HG02943 (cell line): Measurements from ENCODE around the gene GCC2.

Experiments
- ATAC-seq: cut with Tn5 transposase; IDR thresholded peaks from one replicate; pipeline ENCODE4 v1.9.1; 2021; ENCODE audit warnings: mild to moderate bottlenecking, low read depth, moderate library complexity; ENCODE audit not compliant: unreplicated experiment

GCC2 gene, protein sequence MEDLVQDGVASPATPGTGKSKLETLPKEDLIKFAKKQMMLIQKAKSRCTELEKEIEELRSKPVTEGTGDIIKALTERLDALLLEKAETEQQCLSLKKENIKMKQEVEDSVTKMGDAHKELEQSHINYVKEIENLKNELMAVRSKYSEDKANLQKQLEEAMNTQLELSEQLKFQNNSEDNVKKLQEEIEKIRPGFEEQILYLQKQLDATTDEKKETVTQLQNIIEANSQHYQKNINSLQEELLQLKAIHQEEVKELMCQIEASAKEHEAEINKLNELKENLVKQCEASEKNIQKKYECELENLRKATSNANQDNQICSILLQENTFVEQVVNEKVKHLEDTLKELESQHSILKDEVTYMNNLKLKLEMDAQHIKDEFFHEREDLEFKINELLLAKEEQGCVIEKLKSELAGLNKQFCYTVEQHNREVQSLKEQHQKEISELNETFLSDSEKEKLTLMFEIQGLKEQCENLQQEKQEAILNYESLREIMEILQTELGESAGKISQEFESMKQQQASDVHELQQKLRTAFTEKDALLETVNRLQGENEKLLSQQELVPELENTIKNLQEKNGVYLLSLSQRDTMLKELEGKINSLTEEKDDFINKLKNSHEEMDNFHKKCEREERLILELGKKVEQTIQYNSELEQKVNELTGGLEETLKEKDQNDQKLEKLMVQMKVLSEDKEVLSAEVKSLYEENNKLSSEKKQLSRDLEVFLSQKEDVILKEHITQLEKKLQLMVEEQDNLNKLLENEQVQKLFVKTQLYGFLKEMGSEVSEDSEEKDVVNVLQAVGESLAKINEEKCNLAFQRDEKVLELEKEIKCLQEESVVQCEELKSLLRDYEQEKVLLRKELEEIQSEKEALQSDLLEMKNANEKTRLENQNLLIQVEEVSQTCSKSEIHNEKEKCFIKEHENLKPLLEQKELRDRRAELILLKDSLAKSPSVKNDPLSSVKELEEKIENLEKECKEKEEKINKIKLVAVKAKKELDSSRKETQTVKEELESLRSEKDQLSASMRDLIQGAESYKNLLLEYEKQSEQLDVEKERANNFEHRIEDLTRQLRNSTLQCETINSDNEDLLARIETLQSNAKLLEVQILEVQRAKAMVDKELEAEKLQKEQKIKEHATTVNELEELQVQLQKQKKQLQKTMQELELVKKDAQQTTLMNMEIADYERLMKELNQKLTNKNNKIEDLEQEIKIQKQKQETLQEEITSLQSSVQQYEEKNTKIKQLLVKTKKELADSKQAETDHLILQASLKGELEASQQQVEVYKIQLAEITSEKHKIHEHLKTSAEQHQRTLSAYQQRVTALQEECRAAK (N-terminal part only)

DNA sequence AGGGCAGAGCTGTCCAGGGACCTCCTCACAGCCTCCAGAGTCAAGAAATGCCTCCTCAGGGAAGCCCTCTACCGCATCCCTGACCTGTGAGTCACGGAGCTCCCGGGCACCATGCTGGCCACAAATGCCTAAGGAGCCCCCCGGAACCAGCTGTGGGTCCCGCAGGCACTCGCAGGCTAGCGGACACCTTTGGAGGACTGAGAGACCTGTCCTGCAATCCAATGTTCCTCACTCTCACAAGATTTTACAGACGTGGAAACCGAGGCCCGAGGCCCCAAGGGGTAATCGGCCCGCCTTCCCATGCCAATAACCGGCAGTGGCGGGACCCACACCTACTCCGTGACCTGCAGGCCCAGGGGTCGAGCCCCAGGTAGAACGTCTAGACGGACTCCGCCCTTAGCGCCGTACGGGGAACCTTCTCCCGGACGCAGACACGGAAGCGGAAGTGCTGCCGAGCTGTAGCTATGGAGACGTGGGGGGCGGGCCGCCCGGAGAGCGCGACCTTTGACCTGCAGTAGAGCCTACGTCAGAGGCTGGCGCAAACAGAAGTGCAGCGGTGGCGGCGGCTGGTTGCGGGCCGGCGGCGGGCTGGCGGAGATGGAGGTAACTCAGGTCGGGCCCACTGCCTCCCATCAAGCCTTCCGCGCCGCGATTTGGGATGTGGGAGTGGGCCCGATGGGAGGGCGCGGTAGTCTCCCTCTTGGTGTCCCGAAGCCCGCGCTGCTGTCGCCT lies at the start of gene GCC2:
GCC2 (plus strand) TSS at position 529 of the 732 bp plus-strand sequence; CDS start at position 598, 69 bp downstream.
- ATAC-seq = peak; percentile 97

DNA sequence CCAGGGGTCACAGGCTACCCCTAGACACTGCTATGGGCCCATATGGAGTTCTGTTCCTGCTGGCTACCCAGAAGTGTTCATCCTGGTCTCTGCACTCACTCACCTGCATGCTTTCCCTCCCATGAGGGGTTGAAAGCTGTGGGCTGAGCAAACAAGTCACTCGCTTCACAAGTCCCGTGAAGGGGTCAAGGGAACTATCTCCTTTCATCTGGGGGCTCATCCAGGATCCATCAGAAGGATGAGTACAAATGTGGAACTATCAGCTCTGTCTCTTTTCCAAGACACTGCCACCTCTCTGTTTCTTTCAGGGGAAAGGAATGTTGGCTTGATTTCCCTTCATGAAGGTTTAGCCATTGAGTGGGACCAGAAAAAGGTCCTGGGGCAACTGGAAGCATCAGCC lies 49.5 kb upstream of the GCC2 start:
- ATAC-seq = no peak

DNA sequence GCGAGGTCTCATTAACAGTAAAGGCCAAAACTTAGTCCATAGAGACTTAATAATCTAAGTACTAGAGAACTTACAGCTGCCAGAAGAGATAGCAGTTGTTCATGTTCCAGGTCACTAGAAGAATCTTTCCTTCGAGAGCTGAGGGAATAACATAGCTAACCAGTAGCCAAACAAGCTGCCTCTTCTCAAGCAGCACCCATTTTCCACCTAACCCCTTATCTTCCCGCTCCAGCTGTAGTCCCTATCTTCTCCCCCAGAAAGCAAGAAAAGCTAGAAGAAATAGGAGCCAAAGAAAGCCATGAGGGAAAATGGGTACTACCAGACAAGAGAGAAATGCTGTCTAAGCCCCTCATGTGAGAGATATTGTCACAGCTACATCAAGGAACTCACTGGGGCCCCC lies 47.2 kb upstream of the GCC2 start:
- no peak for ATAC-seq

DNA sequence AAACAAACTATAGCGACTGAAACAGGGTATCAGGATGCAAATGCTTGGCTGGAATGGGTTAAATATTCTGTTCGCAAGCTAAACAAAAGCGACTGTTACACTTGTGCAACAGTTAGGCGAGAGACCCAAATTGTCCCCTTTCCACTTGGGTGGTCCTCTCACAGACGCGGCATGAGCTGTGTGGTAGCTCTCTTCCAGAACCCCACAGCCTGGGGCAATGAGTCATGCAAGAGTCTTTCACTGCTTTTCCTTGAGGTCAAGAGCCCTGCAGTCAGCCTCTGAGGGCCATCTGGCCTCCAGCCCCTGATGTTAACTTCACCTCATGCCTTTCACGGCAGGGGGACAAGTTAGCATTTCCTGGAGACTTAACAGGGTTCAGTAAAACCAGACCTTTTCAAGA lies 45.5 kb upstream of the GCC2 start:
- ATAC-seq = no peak

DNA sequence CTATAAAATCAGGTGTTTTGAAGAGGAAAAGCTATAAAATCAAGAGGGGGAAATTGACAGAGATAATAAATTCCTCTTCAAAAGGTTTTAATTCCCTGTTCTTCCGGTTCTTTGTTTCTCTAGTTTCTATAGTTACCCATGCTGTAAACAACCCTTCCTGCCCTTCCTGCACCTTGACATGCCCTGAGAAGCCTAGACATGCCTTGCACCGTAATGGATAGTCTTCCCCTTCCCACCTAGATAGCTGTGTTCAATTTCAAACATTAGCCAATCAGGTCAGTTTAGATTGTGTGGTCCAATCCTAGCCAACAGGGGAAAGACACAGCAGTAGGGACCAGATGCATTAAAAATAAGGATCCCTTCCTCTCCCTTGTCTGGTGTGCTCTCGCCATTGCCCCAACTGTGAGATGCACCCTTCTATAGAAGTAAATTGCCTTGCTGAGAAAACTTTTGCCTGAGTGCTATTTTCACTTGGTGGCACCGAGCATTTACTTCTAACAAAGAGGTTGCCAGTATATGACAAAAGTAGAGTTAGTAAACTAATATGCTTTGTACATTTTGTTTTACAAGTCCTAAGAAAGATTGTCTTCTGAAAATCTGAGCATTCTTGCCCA lies 44.1 kb upstream of the GCC2 start:
- ATAC-seq = no peak

DNA sequence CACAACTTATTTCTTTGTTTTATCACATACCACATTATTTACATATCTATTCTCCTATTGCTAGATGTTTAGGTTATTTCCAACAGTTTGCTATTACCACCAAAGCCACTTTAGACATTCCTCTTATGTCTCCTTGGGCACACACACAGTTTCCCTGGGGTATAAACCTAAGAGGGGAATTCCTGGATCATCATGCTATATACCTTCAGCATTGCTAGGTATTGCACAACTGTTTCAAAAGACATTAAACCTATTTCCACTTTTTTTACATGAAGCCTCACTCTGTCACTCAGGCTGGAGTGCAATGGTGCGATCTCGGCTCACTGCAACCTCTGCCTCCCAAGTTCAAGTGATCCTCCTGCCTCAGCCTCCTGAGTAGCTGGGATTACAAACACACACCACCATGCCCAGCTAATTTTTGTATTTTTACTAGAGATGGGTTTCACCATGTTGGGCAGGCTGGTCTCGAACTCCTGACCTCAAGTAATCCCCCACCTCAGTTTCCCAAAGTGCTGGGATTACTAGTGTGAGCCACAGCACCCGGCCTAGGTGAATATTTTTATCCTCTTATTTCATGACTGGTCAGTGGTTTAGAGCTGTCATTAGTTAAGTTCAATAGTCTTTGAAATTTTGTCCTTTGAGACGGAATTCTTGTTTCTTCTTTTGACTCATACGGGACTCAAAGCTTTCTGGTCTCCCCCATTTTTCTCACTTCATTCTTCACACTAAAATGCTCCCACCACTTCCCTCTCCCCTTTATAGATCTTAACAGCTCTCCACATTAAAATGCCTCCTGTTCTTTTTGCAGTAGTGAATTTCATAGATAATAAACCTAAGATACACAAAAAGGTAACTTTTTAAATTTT lies 40.9 kb upstream of the GCC2 start:
- no peak for ATAC-seq

DNA sequence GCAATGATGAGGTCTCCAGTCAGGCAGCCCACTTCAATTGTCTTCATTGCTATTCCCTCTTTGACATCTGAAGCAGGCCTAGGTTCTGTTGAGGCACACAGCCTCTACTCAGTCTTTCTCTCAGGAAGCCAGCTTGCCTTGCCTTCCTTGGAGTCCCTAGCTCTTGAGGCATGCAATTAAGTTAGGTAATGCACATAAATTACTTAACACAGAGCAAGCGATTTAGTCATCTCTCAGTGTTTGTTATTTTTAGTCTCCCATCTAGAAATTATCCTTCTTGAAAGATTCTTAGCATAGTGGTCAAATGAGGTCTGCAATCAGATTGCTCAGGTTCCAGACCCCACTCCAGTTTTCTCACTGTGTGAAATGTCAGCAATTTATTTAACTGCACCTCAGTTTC lies 39.2 kb upstream of the GCC2 start:
- no peak for ATAC-seq

DNA sequence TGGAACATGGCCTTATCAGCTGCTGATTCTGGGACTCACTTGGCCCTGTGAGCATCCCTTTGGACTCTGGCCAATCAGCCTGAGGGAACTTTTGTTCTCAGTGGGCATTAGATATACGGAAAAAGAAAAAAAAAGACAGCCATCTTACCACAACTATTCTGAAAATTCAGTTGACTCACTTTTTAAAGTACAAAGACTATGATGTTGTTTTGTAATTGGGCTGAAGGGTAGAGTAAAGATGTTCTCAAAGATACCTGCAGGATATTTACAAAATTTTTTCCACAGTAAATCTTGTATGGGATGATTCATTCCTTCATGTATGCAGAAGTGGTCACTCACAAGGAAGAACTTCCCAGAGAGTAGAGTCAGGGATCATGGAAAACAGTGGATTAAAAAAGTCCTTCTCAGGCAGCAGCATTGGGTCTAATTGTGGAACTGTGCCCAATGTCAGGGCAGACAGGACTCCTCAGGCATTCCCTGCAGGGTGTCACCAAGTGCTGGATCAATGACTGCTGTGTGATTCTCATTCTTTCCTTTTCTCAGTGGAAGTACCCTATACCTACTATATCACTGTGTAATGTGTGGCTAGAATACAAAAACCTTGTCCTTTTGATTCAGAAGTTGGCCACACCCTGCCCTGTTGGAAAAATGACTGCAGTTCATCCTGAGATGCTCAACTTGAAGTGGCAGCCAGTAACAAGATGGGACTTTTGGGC lies 35.9 kb upstream of the GCC2 start:
- no peak for ATAC-seq

DNA sequence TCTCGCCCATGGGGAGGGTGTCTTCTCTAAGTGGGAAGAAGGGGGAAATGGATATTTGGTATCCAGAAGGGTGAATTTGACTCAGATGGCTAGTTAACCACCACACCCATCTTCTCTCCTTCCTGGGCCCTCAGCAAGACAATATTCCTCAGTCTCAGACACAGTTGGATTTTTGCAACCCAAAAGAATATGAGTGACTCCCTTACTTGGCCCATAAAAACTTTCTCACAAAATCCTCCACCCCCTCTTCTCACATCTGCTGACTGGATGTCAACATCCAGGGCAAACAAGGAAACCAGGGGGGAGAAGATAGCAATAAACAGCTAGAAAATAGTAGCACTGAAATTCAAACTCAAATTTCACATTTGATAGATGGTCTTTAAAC lies 35.3 kb upstream of the GCC2 start:
- no peak for ATAC-seq

DNA sequence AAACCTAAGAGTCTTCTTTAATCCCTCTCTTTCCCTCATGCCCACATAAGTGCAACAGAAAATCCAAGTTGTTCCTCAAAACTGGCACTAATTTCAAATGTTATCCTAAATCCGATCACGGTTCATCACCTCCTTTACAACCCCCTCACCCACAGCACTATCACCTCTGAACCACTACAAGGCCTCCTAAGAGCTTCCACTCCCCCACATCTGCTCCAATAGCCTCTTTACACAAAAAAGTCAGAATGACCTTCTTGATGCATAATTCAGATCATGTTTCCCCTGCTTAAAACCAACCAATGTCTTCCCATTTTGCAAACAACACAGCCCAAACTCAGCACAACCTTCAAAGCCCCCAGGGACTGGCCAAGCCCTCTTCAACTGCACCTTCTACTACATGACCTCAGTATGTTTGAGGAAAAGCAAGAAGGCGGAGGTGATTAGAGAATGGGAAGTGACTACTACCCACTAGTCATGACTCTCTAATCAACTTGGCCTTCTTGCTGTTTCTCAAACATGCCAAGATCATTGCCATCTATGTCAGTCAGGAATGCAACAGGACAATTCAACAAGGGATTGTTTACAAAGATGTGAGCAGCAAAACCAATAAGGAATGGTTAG lies 34.6 kb upstream of the GCC2 start:
- ATAC-seq = no peak

DNA sequence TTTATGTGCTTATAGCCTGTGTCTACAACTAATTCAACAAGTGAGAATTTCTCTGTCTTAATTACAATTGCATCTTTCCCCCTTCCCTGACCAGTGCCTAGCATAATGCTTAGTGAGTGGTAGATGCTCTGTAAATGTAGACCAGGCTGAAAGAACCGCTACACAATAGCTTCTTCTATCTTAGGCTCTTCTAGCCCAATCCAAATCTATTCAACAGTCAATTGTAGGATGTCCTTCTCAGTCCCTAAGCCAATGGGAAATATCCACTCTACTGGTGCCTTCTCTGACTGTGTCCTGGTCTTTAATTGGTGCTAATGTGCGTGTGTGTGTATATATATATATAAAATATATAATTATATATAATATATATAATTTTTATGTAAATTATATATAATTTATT lies 34.1 kb upstream of the GCC2 start:
- no peak for ATAC-seq

DNA sequence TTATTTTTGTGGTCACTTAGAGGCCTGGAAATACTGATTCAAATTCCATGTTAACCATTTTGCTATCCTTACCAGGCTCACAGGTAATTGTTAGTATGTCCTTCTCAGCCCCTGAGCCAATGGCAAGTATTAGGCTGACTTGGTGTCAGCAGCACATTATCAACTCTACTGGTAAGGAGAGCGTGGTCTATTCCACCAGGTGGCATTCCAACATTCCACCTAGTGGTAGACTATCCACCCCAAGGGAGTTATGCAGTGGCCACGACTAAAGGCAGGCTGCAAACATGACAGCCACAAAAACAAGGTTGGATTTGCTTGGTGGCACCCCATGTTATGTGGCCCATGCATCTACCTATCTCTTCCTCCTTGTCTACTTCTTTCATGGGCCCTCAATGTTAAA lies 31.8 kb upstream of the GCC2 start:
- no peak for ATAC-seq

DNA sequence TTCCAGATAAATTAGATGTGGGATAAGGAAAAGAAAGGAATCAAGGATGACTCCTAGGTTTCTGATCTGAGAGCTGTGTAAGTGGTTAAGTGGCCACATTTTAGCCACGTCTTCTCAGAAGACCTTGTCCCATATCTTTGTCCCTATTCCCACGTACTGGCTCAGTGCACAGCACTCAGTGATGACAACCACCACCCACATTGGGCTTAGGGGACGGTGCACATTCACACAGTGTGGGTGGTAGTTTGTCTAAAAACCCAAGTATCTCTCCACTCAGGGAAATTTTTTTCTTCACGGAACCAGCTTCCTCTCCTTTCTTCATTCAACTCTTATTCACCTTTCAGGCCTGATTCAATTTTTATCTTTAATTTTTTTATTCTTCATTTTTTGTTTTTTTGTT lies 30.6 kb upstream of the GCC2 start:
- no peak for ATAC-seq

DNA sequence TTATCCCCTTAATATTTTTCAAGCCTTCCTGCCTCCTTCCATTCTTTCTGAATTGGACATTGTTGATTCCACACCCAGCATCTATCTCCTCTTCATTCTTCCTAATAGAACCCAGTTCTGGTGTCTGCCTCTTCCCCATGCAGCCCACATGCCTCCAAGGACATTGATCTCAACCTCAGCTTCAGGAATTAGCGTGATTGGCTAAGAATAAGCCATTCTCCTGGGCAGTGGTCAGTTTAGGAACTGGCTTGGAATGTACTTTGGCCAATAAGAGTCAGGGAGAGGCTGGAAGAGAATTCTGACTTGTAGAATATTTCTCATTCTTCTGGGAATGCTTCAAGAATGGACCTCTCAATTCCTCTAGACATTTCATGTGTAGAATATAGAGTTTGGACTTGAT lies 25.9 kb upstream of the GCC2 start:
- no peak for ATAC-seq

DNA sequence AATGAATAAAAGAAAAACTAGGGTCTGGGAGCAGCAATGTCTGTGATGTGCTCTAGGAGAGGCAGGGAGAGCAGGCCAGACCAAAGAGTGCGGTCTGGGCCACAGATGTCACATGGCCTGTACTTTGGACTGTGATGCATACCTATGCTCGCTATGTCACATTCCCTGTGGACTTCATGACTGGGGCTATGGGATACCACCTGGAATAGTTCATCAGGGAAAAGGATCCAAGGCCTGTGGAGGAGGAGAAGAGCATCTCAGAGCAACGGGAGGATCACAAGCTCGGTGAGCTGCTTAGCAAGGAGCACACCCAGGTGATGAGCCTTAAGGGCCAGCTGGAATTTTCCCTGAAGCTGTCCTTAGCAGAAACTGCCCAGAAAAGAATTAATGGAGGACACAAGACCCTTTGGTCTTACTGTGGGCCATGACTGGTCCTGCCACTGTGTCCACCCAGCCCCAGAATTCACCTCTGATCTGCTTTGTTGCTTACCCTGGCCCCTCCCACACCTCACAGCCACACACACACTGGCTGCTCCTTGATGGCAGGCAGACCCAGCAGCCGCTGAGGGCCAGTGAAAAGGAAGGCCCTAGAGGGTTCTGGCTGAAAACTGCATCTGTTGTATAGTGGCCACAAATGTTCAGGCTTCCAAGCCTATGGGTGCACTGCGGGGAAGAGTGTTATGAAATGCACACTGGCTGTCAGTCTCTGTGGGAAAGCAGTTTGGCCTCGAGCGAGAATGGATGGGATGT lies 25.3 kb upstream of the GCC2 start:
- no peak for ATAC-seq

DNA sequence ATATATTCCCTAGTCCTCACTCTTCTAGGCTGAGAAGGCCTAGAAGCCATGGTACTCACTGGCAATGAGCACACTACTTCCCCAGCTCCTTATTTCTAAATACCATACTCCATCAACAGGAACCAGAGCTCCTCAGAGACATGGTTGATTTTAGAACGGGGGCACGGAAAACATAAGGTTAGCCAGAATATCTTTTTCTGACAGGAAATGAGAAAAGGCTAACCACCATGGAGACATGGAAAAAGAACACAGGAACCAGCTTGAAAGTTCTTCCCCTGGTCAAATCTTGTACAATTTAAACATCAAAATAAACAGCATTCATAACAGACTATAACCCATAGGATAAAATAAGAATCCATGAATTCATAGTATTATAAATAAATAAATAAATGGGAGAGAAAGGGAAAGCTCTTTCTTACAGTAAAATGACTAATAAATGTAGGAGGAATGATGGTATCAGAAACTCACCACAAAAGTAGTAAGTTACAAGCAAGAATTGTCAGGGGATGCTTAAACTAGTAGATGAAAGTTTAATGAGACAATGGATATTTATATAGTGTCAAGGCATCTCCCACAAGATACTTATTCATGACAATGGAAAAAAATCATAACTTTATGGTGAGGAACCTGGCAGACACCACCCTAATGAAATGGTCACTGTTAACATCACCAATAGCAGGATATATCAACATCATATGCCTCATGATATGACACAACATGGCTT lies 20.6 kb upstream of the GCC2 start:
- ATAC-seq = no peak
